Gastrocnemius medialis (tissue), 4 donors: ENCODE measurements around the gene UBE2G2.

Experiments
- POLR2A ChIP-seq, 2 donors: fragments of 450-650 bp; IDR thresholded peaks; one replicate each; pipeline ENCODE4 v1.6.1; 2017; ENCODE audit warnings: antibody characterized with exemption in 2 of 2, mild to moderate bottlenecking in 2 of 2, moderate library complexity in 2 of 2
- TF ChIP-seq, protein P1 (sequence below), 5 experiments: fragments of 450-650 bp in 3 of 5; fragments of 200-600 bp in 2 of 5; sonication (generic) in 2 of 5; IDR thresholded peaks in 4 of 5; conservative IDR thresholded peaks in 1 of 5; 1 replicate in 4 of 5; 2 replicates in 1 of 5; pipeline ENCODE4 v1.5.1; 2016 to 2019; ENCODE audit warnings: antibody characterized with exemption in 5 of 5, mild to moderate bottlenecking in 3 of 5, moderate library complexity in 3 of 5

DNA sequence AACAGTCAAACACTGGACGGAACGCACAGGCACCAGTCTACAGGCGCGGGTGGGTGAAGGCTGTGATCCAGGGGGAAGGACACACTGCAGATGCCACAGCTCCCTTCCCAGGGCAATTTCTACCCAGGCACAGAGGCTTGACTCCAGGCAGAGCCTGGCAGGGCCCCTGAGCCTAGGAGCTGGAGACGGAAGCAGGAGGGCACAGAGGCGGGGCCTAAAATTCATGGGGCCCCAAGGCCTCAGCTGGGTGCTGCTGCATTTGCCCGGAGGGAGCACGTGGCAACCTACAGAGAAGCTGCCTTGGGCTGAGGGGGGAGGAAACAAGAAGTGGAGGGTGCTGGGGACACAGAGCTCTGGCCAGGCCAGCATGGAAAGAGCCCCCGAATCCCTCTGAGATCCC lies 41.2 kb downstream of the UBE2G2 start:
- TF ChIP-seq, protein P1, sequence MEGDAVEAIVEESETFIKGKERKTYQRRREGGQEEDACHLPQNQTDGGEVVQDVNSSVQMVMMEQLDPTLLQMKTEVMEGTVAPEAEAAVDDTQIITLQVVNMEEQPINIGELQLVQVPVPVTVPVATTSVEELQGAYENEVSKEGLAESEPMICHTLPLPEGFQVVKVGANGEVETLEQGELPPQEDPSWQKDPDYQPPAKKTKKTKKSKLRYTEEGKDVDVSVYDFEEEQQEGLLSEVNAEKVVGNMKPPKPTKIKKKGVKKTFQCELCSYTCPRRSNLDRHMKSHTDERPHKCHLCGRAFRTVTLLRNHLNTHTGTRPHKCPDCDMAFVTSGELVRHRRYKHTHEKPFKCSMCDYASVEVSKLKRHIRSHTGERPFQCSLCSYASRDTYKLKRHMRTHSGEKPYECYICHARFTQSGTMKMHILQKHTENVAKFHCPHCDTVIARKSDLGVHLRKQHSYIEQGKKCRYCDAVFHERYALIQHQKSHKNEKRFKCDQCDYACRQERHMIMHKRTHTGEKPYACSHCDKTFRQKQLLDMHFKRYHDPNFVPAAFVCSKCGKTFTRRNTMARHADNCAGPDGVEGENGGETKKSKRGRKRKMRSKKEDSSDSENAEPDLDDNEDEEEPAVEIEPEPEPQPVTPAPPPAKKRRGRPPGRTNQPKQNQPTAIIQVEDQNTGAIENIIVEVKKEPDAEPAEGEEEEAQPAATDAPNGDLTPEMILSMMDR (IDR thresholded peaks at IDR 0.05 in 4 of 5, conservative IDR thresholded peaks at IDR 0.05 in 1 of 5), result no peak
- no peak for TF ChIP-seq POLR2A (IDR thresholded peaks at IDR 0.05)
